B cell (primary cell): ENCODE data around the gene GLUD1. TPM values are rescaled to one million over a fixed set of nuclear protein-coding genes. Genes with fewer than 3 reads are reported as not detected.

Source experiments
- ATAC-seq: fragments of 200-7000 bp; cut with Tn5 transposase; one replicate; pipeline ENCODE4 v1.10.0; 2021; ENCODE audit warnings: low read depth, mild to moderate bottlenecking, moderate number of reproducible peaks, moderate library complexity
- CTCF ChIA-PET: fragments of 350-600 bp; sonication (Branson Sonifier 250); formaldehyde crosslinking; loops from one replicate; lab custom pipeline; 2021; ENCODE audit warnings: antibody characterized with exemption, inconsistent platforms; lab: Charles Lee
- POLR2A ChIA-PET: fragments of 350-600 bp; sonication (Branson Sonifier 250); formaldehyde crosslinking; loops from one replicate; lab custom pipeline; 2021; ENCODE audit warnings: antibody characterized with exemption; lab: Charles Lee
- DNase-seq: peaks from one replicate; pipeline ENCODE4 v3.0.0; 2013
- H2AFZ ChIP-seq: 2 replicates; pipeline ENCODE4 v1.6.1; 2012; ENCODE audit warnings: mild to moderate bottlenecking, low read depth, low read length; ENCODE audit not compliant: insufficient read depth, poor library complexity, severe bottlenecking
- H3K27ac ChIP-seq, 2 donors: 1 replicate in 1 of 2; 2 replicates in 1 of 2; pipeline ENCODE4 v1.5.1; 2012 to 2013; ENCODE audit warnings: low read length in 2 of 2, mild to moderate bottlenecking in 2 of 2, moderate library complexity in 1 of 2
- H3K27me3 ChIP-seq, 4 experiments: fragments of 200-600 bp in 1 of 4; sonication (generic) in 1 of 4; replicated peaks in 1 of 4; 1 replicate in 2 of 4; 2 replicates in 2 of 4; pipeline versions ENCODE4 v1.6.1 to v1.7.0; 2013 to 2016; ENCODE audit warnings: low read length in 3 of 4, mild to moderate bottlenecking in 2 of 4, mixed read lengths in 1 of 4, moderate library complexity in 1 of 4; ENCODE audit not compliant: insufficient read depth in 4 of 4, control insufficient read depth in 3 of 4; ENCODE audit errors: control extremely low read depth in 1 of 4
- H3K36me3 ChIP-seq, 2 experiments: replicated peaks in 1 of 2; 1 replicate in 1 of 2; 2 replicates in 1 of 2; pipeline versions ENCODE4 v1.6.1 to v1.7.1; 2013; ENCODE audit warnings: low read length in 1 of 2; ENCODE audit not compliant: insufficient read depth in 2 of 2, control insufficient read depth in 1 of 2; ENCODE audit errors: control extremely low read depth in 1 of 2, extremely low read depth in 1 of 2
- H3K4me1 ChIP-seq, 2 donors: fragments of 200-600 bp in 1 of 2; sonication (generic) in 1 of 2; 1 replicate in 1 of 2; 2 replicates in 1 of 2; pipeline versions ENCODE4 v1.5.1 to v1.6.1; 2013 to 2017; ENCODE audit warnings: low read length in 2 of 2; ENCODE audit not compliant: control insufficient read depth in 2 of 2, insufficient read depth in 2 of 2
- H3K4me2 ChIP-seq: replicated peaks from 2 replicates; pipeline ENCODE3; 2012; ENCODE audit warnings: mild to moderate bottlenecking, low read depth, low read length; ENCODE audit not compliant: poor library complexity, severe bottlenecking
- H3K4me3 ChIP-seq, 5 experiments: fragments of 200-600 bp in 1 of 5; sonication (generic) in 1 of 5; 1 replicate in 3 of 5; 2 replicates in 2 of 5; pipeline versions ENCODE4 v1.5.1 to v1.7.0; 2011 to 2016; ENCODE audit warnings: low read length in 4 of 5, mild to moderate bottlenecking in 4 of 5, low read depth in 2 of 5, control low read depth in 1 of 5, moderate library complexity in 1 of 5; ENCODE audit not compliant: insufficient read depth in 1 of 5; ENCODE audit errors: control extremely low read depth in 1 of 5, extremely low read depth in 1 of 5
- H3K79me2 ChIP-seq: fragments of 200-600 bp; sonication (generic); one replicate; pipeline ENCODE4 v1.6.0; 2016; ENCODE audit warnings: low read length; ENCODE audit not compliant: control insufficient read depth, insufficient read depth
- H3K9ac ChIP-seq: fragments of 200-600 bp; sonication (generic); 2 replicates; pipeline ENCODE4 v1.6.1; 2017; ENCODE audit warnings: mild to moderate bottlenecking, low read length, moderate library complexity
- H3K9me3 ChIP-seq, 3 donors: one replicate each; pipeline versions ENCODE4 v1.6.1 to v1.7.1; 2013; ENCODE audit warnings: low read length in 2 of 3; ENCODE audit not compliant: control insufficient read depth in 2 of 3, insufficient read depth in 1 of 3; ENCODE audit errors: control extremely low read depth in 1 of 3
- H4K20me1 ChIP-seq: 2 replicates; pipeline ENCODE4 v1.6.0; 2012; ENCODE audit warnings: mild to moderate bottlenecking, low read length; ENCODE audit not compliant: insufficient read depth, control insufficient read depth, poor library complexity, severe bottlenecking
- H3K27ac Mint-ChIP-seq: one replicate; pipeline ENCODE4 v1.8.0; 2021; ENCODE audit warnings: mixed read lengths
- H3K27me3 Mint-ChIP-seq: one replicate; pipeline ENCODE4 v1.8.0; 2021; ENCODE audit warnings: mixed read lengths
- H3K4me1 Mint-ChIP-seq: one replicate; pipeline ENCODE4 v1.8.0; 2021; ENCODE audit warnings: mixed read lengths
- H3K4me3 Mint-ChIP-seq: one replicate; pipeline ENCODE4 v1.8.0; 2021; ENCODE audit warnings: mixed read lengths
- H3K9me3 Mint-ChIP-seq: one replicate; pipeline ENCODE4 v1.8.0; 2022; ENCODE audit warnings: mixed read lengths; ENCODE audit not compliant: insufficient read depth
- CTCF ChIP-seq: fragments of 200-600 bp; IDR thresholded peaks from one replicate; pipeline ENCODE4 v1.8.0; 2022; ENCODE audit warnings: antibody characterized with exemption, mild to moderate bottlenecking
- EZH2 ChIP-seq: IDR thresholded peaks from 2 replicates; pipeline ENCODE4 v1.6.1; 2012; ENCODE audit warnings: borderline replicate concordance, low read depth, mild to moderate bottlenecking, moderate library complexity, low read length; ENCODE audit not compliant: insufficient read depth, poor library complexity, severe bottlenecking
- WGBS: methylation state at CpG from one replicate; pipeline ENCODE4 v1.1.5; 2013; ENCODE audit warnings: missing lambda C conversion rate; ENCODE audit not compliant: insufficient coverage; 5-methylcytosine and 5-hydroxymethylcytosine counted together
- intact Hi-C: fragments of 100-400 bp; cut with micrococcal nuclease; formaldehyde crosslinking; loops from one replicate; pipeline ENCODE4 v1.10.0; 2022
- polyA plus RNA-seq: library from polyadenylated mRNA; depleted of rRNA; stranded (reverse); fragments of >200 nt; gene quantifications from 2 replicates; pipeline ENCODE4 v1.2.3, GENCODE V29; 2012
- total RNA-seq, 2 donors: library from RNA; stranded (reverse); fragments of 120-200 nt in 1 of 2; gene quantifications; 1 replicate in 1 of 2; 2 replicates in 1 of 2; pipeline versions ENCODE4 v1.2.3 to v1.2.4, GENCODE V29; 2013 to 2022

GLUD1 gene
- total and polyA plus RNA-seq, 2 donors (not counting 1 experiment from before 2014, with no cell fraction given) = 29.6 to 71.5 TPM

DNA sequence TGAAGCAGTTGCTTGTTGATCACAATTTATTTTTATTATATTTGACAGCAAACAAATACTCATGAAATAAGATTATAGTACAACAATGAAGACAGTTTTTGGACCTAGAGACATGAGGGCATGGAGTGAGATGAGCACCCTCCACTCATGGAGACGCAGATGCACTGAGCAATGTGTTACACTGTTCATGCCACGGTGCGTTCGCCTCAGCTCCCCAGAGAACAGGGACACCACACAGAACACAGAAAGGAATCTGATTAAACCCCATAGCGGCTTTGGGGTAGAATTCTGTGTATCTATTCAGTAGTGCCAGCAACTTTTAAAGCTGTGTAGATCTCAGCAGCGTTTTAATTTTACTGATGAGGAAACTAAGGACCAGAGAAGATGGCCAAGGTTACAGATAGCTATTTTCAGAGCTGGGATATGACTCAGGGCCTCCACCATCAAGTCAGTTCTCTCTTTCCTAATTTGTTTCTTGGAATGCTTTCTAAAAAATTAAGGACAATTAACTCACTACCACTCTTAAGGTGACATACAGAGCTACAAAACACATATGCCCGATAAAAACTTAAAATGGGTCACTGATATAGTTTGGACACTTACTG is 41.0 kb downstream of the GLUD1 start:
- Mint-ChIP-seq H3K27me3 (no peaks in the 10 kb centered on the region), H3K27ac (no peak overlapping the region), H3K4me3 (no peak overlapping the region), H3K9me3 (no peaks in the 10 kb centered on the region), H3K4me1 (no peaks in the 10 kb centered on the region)
- Histone ChIP-seq H3K27ac (no peak overlapping the region), H3K4me2 (no peak overlapping the region), H3K9me3 (no peaks in the 10 kb centered on the region), H3K9ac (no peak overlapping the region), H2AFZ (no peak overlapping the region), H4K20me1 (peaks cover 4% of the 10 kb centered on the region), H3K4me1 (no peaks in the 10 kb centered on the region), H3K36me3 (peaks cover 3 to 69% of the 10 kb centered on the region in 2 experiments), H3K4me3 (no peak overlapping the region), H3K27me3 (no peaks in the 10 kb centered on the region), H3K79me2 (no peaks in the 10 kb centered on the region)
- TF ChIP-seq CTCF = no peak
- no peak for TF ChIP-seq EZH2
- DNase-seq (no peak), ATAC-seq (no peak)
- CTCF ChIA-PET = no interaction called here
- POLR2A ChIA-PET = no interaction called here
- 100% methylated on average over 4 of the region's 7 CpGs for WGBS
- intact Hi-C loops = no loop called here

DNA sequence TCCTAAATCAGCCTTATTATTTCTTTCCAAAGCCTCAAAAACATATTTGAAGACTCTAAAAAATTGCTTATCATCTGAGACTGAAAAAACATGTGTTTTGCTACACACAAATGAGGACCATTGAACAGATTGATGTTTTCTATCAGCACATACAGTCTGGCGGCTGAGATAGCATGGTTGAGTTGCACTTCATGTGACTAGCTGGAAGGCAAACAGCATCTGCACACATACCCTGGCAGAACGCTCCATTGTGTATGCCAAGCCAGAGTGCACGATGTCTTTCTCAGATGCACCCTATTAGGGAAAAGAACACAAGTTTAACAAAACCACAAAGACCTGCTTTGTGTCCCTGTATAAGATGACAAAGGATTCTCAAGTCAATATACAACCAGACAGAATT is 41.5 kb downstream of the GLUD1 start:
- no peak overlapping the region for H3K4me3 ChIP-seq
- DNase-seq (no peak), ATAC-seq (no peak)
- Mint-ChIP-seq H3K4me3 (no peak overlapping the region), H3K27me3 (no peaks in the 10 kb centered on the region), H3K27ac (no peak overlapping the region), H3K4me1 (no peaks in the 10 kb centered on the region), H3K9me3 (no peaks in the 10 kb centered on the region)
- H3K27ac ChIP-seq = no peak overlapping the region
- intact Hi-C loops = no loop called here
- H2AFZ ChIP-seq = no peak overlapping the region
- CTCF ChIA-PET = no interaction called here
- no peaks in the 10 kb centered on the region for H3K79me2 ChIP-seq
- peaks cover 4% of the 10 kb centered on the region for H4K20me1 ChIP-seq
- POLR2A ChIA-PET = no interaction called here
- TF ChIP-seq CTCF (no peak), EZH2 (no peak)
- H3K27me3 ChIP-seq = no peaks in the 10 kb centered on the region
- 80% methylated on average over 1 of the region's 3 CpGs for WGBS
- H3K9ac ChIP-seq = no peak overlapping the region
- no peak overlapping the region for H3K4me2 ChIP-seq
- H3K36me3 ChIP-seq = peaks cover 3 to 67% of the 10 kb centered on the region in 2 experiments
- H3K4me1 ChIP-seq = no peaks in the 10 kb centered on the region
- no peaks in the 10 kb centered on the region for H3K9me3 ChIP-seq
